ENCODE measurements around the gene CDC45.

Gene CDC45

GRCh38 chr22:19525666-19526065 is 45.9 kb downstream of the CDC45 start:
- H3K36me3 ChIP-seq (ENCODE audit: control insufficient read depth in 2 of 2, insufficient read depth in 1 of 2, low read length in 2 of 2) = peaks cover 0 to 15% of the 10 kb centered on the region in 2 experiments; a peak in 1 of 3 replicates
- H3K9me3 ChIP-seq (ENCODE audit: control insufficient read depth, insufficient read depth, low read depth, low read length) = no peaks in the 10 kb centered on the region
- H3K27ac ChIP-seq (ENCODE audit: extremely low read depth, low read depth, low read length) = no peak overlapping the region
- ChIA-PET POLR2A (no interaction called here), CTCF (no interaction called here)
- TF ChIP-seq, protein P1, sequence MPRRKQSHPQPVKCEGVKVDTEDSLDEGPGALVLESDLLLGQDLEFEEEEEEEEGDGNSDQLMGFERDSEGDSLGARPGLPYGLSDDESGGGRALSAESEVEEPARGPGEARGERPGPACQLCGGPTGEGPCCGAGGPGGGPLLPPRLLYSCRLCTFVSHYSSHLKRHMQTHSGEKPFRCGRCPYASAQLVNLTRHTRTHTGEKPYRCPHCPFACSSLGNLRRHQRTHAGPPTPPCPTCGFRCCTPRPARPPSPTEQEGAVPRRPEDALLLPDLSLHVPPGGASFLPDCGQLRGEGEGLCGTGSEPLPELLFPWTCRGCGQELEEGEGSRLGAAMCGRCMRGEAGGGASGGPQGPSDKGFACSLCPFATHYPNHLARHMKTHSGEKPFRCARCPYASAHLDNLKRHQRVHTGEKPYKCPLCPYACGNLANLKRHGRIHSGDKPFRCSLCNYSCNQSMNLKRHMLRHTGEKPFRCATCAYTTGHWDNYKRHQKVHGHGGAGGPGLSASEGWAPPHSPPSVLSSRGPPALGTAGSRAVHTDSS (tag by site-specific recombination; IDR thresholded peaks at IDR 0.05) = no peak
- TF ChIP-seq ZNF623 (tag by site-specific recombination; IDR thresholded peaks at IDR 0.05) (no peak), GLIS1 (tag by site-specific recombination; IDR thresholded peaks at IDR 0.05) (no peak)
- H3K4me3 ChIP-seq (ENCODE audit: low read depth, low read length) = no peak overlapping the region
- no peaks in the 10 kb centered on the region for H3K4me1 ChIP-seq (ENCODE audit: control insufficient read depth, insufficient read depth, low read length)

- CTCF ChIA-PET = interaction anchor here (0.6 kb wide), 1 partner anchor 33 kb away, joined by 3 read pairs; no protein-coding TSS in a partner anchor
- POLR2A ChIA-PET = no interaction called here
Observed at GRCh38 chr22:19526076-19526701, 46.5 kb downstream of the CDC45 start.

DNA sequence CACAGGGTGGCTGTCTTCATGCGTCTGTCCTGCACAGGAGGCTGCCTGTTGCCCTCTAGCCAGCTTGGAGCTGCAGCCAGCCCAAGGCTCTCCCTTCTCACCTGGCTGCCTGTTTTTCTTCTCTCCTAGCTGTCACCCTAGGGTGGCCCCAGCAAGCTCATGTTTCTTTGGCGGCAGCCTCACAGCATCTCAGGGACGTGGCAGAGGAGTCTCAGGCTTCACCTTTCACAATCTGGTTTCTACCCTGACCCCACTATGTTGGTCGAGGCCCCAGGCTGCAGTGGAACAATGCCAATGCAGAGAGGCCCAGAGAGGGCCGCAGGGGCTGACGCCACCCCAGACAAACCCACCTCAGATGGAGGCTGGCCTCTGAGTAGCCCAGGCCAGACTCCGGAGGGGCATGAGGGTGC is 47.0 kb downstream of the CDC45 start:
- Histone ChIP-seq H3K9me3 (ENCODE audit: control insufficient read depth, insufficient read depth, low read depth, low read length) (no peaks in the 10 kb centered on the region), H3K27ac (ENCODE audit: extremely low read depth, low read depth, low read length) (no peak overlapping the region), H3K4me1 (ENCODE audit: control insufficient read depth, insufficient read depth, low read length) (no peaks in the 10 kb centered on the region), H3K36me3 (ENCODE audit: control insufficient read depth in 2 of 2, insufficient read depth in 1 of 2, low read length in 2 of 2) (peaks cover 0 to 5% of the 10 kb centered on the region in 2 experiments; a peak in 1 of 3 replicates), H3K4me3 (ENCODE audit: low read depth, low read length) (no peak overlapping the region)
- ChIA-PET CTCF (interaction anchor here (0.6 kb wide), 1 partner anchor 33 kb away, joined by 3 read pairs; no protein-coding TSS in a partner anchor), POLR2A (interaction anchor here (0.6 kb wide), 1 partner anchor 126 kb away, joined by 3 read pairs; no protein-coding TSS in a partner anchor)
- TF ChIP-seq, protein P2, sequence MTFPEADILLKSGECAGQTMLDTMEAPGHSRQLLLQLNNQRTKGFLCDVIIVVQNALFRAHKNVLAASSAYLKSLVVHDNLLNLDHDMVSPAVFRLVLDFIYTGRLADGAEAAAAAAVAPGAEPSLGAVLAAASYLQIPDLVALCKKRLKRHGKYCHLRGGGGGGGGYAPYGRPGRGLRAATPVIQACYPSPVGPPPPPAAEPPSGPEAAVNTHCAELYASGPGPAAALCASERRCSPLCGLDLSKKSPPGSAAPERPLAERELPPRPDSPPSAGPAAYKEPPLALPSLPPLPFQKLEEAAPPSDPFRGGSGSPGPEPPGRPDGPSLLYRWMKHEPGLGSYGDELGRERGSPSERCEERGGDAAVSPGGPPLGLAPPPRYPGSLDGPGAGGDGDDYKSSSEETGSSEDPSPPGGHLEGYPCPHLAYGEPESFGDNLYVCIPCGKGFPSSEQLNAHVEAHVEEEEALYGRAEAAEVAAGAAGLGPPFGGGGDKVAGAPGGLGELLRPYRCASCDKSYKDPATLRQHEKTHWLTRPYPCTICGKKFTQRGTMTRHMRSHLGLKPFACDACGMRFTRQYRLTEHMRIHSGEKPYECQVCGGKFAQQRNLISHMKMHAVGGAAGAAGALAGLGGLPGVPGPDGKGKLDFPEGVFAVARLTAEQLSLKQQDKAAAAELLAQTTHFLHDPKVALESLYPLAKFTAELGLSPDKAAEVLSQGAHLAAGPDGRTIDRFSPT (tag by site-specific recombination; IDR thresholded peaks at IDR 0.05) = no peak
- TF ChIP-seq, protein P3, sequence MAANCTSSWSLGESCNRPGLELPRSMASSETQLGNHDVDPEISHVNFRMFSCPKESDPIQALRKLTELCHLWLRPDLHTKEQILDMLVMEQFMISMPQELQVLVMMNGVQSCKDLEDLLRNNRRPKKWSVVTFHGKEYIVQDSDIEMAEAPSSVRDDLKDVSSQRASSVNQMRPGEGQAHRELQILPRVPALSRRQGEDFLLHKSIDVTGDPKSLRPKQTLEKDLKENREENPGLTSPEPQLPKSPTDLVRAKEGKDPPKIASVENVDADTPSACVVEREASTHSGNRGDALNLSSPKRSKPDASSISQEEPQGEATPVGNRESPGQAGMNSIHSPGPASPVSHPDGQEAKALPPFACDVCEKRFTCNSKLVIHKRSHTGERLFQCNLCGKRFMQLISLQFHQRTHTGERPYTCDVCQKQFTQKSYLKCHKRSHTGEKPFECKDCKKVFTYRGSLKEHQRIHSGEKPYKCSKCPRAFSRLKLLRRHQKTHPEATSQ (tag by site-specific recombination; IDR thresholded peaks at IDR 0.05) = no peak
- TF ChIP-seq ZBTB44 (tag by site-specific recombination; IDR thresholded peaks at IDR 0.05) (no peak), ZNF629 (tag by site-specific recombination; IDR thresholded peaks at IDR 0.05) (no peak), ZNF830 (tag by site-specific recombination; IDR thresholded peaks at IDR 0.05; ENCODE audit: low read depth) (no peak), ZNF24 (tag by site-specific recombination; IDR thresholded peaks at IDR 0.05) (no peak), ZNF133 (tag by site-specific recombination; IDR thresholded peaks at IDR 0.05) (no peak), ZNF521 (tag by site-specific recombination; IDR thresholded peaks at IDR 0.05) (no peak), ZNF138 (tag by site-specific recombination; IDR thresholded peaks at IDR 0.05; ENCODE audit: borderline replicate concordance) (no peak), ZNF416 (tag by site-specific recombination; IDR thresholded peaks at IDR 0.05) (no peak), ZNF175 (tag by site-specific recombination; IDR thresholded peaks at IDR 0.05) (no peak), OSR2 (tag by site-specific recombination; IDR thresholded peaks at IDR 0.05) (no peak), ZNF274 (IDR thresholded peaks at IDR 0.05; ENCODE audit: low read length) (no peak), ZNF274 (tag by site-specific recombination; IDR thresholded peaks at IDR 0.05; ENCODE audit: borderline replicate concordance) (no peak), ZFP69B (tag by site-specific recombination; IDR thresholded peaks at IDR 0.05) (no peak), ATF2 (tag by site-specific recombination; IDR thresholded peaks at IDR 0.05; ENCODE audit: low read depth) (no peak)

More at GRCh38 chr22:19526076-19526701, 46.5 kb downstream of the CDC45 start:
- peaks cover 0 to 10% of the 10 kb centered on the region in 2 experiments; a peak in 1 of 3 replicates for H3K36me3 ChIP-seq (ENCODE audit: control insufficient read depth in 2 of 2, insufficient read depth in 1 of 2, low read length in 2 of 2)
- H3K27ac ChIP-seq (ENCODE audit: extremely low read depth, low read depth, low read length) = no peak overlapping the region
- H3K4me3 ChIP-seq (ENCODE audit: low read depth, low read length) = no peak overlapping the region
- H3K4me1 ChIP-seq (ENCODE audit: control insufficient read depth, insufficient read depth, low read length) = no peaks in the 10 kb centered on the region
- no peak for TF ChIP-seq GLIS1 (tag by site-specific recombination; IDR thresholded peaks at IDR 0.05)
- no peak for TF ChIP-seq SCRT1 (tag by site-specific recombination; IDR thresholded peaks at IDR 0.05; ENCODE audit: borderline replicate concordance)
- TF ChIP-seq ZNF704 (tag by site-specific recombination; IDR thresholded peaks at IDR 0.05) = no peak
- no peaks in the 10 kb centered on the region for H3K9me3 ChIP-seq (ENCODE audit: control insufficient read depth, insufficient read depth, low read depth, low read length)

Measured in HEK293 (cell line).